ENCODE measurements around the gene CDK5R2.

- TF ChIP-seq, protein P1, sequence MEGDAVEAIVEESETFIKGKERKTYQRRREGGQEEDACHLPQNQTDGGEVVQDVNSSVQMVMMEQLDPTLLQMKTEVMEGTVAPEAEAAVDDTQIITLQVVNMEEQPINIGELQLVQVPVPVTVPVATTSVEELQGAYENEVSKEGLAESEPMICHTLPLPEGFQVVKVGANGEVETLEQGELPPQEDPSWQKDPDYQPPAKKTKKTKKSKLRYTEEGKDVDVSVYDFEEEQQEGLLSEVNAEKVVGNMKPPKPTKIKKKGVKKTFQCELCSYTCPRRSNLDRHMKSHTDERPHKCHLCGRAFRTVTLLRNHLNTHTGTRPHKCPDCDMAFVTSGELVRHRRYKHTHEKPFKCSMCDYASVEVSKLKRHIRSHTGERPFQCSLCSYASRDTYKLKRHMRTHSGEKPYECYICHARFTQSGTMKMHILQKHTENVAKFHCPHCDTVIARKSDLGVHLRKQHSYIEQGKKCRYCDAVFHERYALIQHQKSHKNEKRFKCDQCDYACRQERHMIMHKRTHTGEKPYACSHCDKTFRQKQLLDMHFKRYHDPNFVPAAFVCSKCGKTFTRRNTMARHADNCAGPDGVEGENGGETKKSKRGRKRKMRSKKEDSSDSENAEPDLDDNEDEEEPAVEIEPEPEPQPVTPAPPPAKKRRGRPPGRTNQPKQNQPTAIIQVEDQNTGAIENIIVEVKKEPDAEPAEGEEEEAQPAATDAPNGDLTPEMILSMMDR (IDR thresholded peaks at IDR 0.05) = no peak
- no peak for TF ChIP-seq POLR2AphosphoS5 (IDR thresholded peaks at IDR 0.05; ENCODE audit: low read depth, low read length)
Measured at GRCh38 chr2:218992196-218992595, 32.7 kb downstream of the CDK5R2 start.

Measured in Panc1 (cell line).